Pons (tissue), 1 donor: Measurements from ENCODE around the gene HEMGN.
A peak's percentile ranks its signal among the peaks of the same experiment; 100 is the strongest.

Experiments
- DNase-seq: peaks from one replicate; pipeline ENCODE4 v3.0.0-alpha.2; 2016; ENCODE audit warnings: low spot score

HEMGN gene

GRCh38 chr9:97930972-97931371, 7.0 kb downstream of the HEMGN start:
- no peak for DNase-seq

- no peak for DNase-seq
Measured at GRCh38 chr9:97928986-97929604, 8.9 kb downstream of the HEMGN start.

- DNase-seq, result no peak
Measured at GRCh38 chr9:97925497-97926334, 12.3 kb downstream of the HEMGN start.

GRCh38 chr9:97924386-97924785, 13.6 kb downstream of the HEMGN start:
- no peak for DNase-seq

- peak; percentile 96 for DNase-seq
Measured at GRCh38 chr9:97923529-97924108, 14.4 kb downstream of the HEMGN start.

- DNase-seq, result peak; percentile 97
Measured at GRCh38 chr9:97921959-97922724, 15.8 kb downstream of the HEMGN start, which contains the start of gene TRMO. Gene TRMO, minus strand, starts transcription at chr9:97922500. Its CDS starts 7 bp downstream, at chr9:97922493.

GRCh38 chr9:97919217-97919813, 18.7 kb downstream of the HEMGN start:
- DNase-seq, result no peak

GRCh38 chr9:97918611-97919010, 19.4 kb downstream of the HEMGN start:
- DNase-seq, result no peak

- DNase-seq, result no peak
Measured at GRCh38 chr9:97911970-97912369, 26.0 kb downstream of the HEMGN start.

- DNase-seq, result no peak
Measured at GRCh38 chr9:97911528-97911927, 26.4 kb downstream of the HEMGN start.

- no peak for DNase-seq
Measured at GRCh38 chr9:97910357-97910756, 27.6 kb downstream of the HEMGN start.

- no peak for DNase-seq
Measured at GRCh38 chr9:97908705-97909104, 29.3 kb downstream of the HEMGN start.

- DNase-seq, result no peak
Measured at GRCh38 chr9:97907632-97908031, 30.3 kb downstream of the HEMGN start.

- no peak for DNase-seq
Measured at GRCh38 chr9:97907046-97907445, 30.9 kb downstream of the HEMGN start.

GRCh38 chr9:97906236-97906831, 31.6 kb downstream of the HEMGN start:
- DNase-seq, result peak; percentile 34

- DNase-seq, result no peak
Measured at GRCh38 chr9:97905228-97905627, 32.7 kb downstream of the HEMGN start.

- no peak for DNase-seq
Measured at GRCh38 chr9:97904725-97905124, 33.2 kb downstream of the HEMGN start.

- no peak for DNase-seq
Measured at GRCh38 chr9:97903177-97903576, 34.8 kb downstream of the HEMGN start.

- DNase-seq, result peak; percentile 45
Measured at GRCh38 chr9:97900738-97901565, 37.0 kb downstream of the HEMGN start.

- DNase-seq, result no peak
Measured at GRCh38 chr9:97900103-97900737, 37.8 kb downstream of the HEMGN start.
